22Rv1 (cell line): ENCODE results near the gene ZNF30.

ENCODE experiments used
- ZFX ChIP-seq: fragments of 450-650 bp; IDR thresholded peaks from 2 replicates; pipeline ENCODE4 v1.6.1; 2017; ENCODE audit warnings: antibody characterized with exemption, borderline replicate concordance
- TF ChIP-seq, protein P1 (sequence below): fragments of 450-650 bp; IDR thresholded peaks from 2 replicates; pipeline ENCODE4 v1.5.1; 2017; ENCODE audit warnings: mild to moderate bottlenecking

DNA sequence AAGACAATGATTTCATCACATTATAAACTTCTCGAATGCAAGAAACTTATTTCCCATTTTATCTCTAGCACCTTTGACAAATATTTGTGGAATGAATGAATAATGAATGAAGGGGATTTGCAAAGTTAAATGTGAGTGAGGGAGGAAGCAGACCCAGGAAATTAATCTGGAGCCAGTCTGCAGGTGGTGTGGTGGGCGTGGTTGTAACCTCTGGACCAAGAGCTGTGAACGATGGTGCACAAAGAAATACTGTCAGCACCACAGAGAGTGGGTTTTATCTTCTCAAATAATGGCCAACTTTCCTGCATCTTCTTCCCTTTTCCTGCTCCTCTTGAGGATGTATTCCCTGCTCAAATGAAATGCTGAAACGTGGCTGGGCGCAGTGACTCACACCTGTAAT is 48.4 kb downstream of the ZNF30 start:
- TF ChIP-seq, protein P1, sequence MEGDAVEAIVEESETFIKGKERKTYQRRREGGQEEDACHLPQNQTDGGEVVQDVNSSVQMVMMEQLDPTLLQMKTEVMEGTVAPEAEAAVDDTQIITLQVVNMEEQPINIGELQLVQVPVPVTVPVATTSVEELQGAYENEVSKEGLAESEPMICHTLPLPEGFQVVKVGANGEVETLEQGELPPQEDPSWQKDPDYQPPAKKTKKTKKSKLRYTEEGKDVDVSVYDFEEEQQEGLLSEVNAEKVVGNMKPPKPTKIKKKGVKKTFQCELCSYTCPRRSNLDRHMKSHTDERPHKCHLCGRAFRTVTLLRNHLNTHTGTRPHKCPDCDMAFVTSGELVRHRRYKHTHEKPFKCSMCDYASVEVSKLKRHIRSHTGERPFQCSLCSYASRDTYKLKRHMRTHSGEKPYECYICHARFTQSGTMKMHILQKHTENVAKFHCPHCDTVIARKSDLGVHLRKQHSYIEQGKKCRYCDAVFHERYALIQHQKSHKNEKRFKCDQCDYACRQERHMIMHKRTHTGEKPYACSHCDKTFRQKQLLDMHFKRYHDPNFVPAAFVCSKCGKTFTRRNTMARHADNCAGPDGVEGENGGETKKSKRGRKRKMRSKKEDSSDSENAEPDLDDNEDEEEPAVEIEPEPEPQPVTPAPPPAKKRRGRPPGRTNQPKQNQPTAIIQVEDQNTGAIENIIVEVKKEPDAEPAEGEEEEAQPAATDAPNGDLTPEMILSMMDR = no peak
- TF ChIP-seq ZFX = no peak
